ENCODE results near the gene CELSR1.

Gene CELSR1

DNA sequence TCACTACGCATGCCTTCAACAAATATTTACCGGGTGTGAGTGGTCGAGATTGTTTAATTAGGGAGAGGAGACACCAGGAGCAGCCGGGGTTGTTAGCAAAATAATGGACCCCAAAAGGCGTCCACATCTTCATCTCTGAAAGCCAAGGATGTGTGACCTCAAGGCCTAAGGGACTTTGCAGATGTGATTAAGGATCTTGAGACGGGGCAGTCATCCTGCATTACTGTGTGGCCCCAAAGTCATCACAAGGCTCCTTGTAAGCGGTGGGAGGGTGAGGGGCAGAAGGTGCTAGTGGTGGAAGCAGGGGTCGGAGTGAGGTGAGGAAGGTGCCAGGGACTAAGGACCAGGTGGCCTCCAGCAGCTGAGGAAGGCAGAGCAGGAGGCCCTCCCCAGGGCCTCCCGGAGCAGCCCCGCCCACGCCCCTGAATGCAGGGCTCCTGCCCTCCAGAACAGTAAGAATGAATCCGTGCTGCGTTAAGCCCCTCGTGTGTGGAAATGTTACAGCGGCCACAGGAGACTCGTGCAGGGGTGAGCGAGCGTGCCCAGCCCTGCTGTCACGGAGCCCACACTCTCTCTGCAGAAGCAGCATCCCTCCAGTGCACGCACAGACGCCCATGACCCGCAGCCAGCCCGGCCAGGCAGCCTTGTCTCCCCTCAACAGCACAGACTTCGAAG, 83.5 kb downstream of the CELSR1 start:
- Mint-ChIP-seq H3K27me3 (no peaks in the 10 kb centered on the region), H3K36me3 (ENCODE audit: low read depth) (no peaks in the 10 kb centered on the region), H3K4me1 (ENCODE audit: low read depth) (no peaks in the 10 kb centered on the region), H3K4me3 (no peak overlapping the region), H3K27ac (no peak overlapping the region), H3K9me3 (no peaks in the 10 kb centered on the region)
- no peak for DNase-seq

DNA sequence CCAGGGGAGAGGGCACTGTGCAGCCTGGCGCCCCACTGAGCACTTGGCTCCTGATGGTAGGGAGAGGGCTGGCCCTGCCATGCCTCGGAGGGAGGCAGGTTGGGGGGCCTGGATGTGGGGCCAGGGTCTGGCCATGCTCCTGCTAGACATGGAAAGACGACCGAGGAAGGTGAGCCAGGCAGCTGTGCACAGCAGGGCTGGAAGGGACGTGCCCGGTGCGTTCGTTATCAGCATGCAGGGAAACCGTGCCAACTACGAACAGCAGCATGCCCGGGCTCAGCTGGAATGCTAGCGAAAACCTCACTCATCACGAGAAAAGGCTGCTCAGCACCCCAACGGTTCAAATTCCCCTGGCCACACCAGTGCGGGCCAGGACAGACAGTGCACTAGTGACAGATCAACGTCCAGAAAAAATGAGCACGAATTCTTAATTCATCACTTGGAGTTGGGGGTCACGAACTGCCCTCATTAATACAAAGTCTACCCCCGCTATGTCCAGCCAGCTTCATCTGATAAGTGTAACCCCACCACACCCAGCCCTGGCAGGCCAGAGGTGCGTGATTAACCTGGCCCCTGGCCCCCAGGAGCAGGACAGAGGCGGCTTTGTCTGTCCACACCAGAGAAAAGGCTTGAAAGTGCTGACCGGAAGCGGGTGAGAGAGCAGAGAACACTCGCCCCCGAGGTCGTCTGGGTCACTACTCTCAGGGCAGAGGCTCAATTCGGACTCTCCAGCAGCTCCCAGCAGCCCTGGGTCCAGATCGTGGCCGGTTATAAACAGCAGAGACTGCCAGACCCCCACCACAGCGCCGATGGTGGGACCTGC, 84.2 kb downstream of the CELSR1 start:
- Mint-ChIP-seq H3K4me3 (no peak overlapping the region), H3K27ac (no peak overlapping the region), H3K4me1 (ENCODE audit: low read depth) (no peaks in the 10 kb centered on the region), H3K36me3 (ENCODE audit: low read depth) (no peaks in the 10 kb centered on the region), H3K9me3 (no peaks in the 10 kb centered on the region), H3K27me3 (peaks cover 4% of the 10 kb centered on the region)
- DNase-seq = no peak

DNA sequence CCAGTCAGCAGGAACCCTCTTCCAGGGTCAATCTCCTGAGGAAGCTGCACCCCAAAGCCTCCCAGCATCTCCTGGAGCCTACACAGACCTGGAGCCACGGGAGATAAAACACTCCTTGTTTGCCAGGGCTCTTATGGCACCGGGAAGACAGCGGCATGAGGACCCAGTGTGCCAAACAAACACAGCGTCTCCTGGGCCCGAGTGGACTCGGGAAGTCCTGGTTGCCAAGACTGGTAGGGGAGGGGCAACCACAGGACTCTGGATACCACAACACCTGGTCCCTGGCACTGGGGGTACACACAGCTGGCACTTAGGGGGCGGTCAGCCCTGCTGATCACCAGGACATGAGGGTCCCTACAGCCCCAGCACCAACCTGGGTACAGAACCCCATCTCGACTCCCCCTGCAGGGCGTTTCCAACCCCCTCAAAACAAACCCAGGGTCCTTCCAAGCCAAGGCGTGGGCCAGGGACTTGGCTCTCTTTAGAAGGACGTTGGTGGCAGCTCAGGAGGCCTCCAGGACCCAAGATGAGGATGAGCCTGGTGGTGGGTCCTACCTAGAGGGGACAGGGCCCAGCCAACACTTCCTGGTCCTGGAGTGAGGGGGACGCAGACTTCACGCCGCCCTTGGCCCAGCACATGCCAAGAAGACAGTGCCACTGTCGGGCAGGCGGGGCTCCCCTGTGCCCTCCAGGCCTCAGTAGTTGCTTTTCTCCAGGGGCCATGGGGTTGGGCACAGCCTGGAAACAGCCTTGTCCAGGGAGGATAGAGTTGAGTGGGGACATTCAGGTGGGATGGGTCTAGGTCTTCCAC, 85.0 kb downstream of the CELSR1 start:
- DNase-seq = no peak
- H3K27me3 Mint-ChIP-seq = peaks cover 4% of the 10 kb centered on the region
- H3K36me3 Mint-ChIP-seq (ENCODE audit: low read depth) = no peaks in the 10 kb centered on the region
- H3K27ac Mint-ChIP-seq = no peak overlapping the region
- H3K9me3 Mint-ChIP-seq = no peaks in the 10 kb centered on the region
- no peak overlapping the region for H3K4me3 Mint-ChIP-seq
- H3K4me1 Mint-ChIP-seq (ENCODE audit: low read depth) = no peaks in the 10 kb centered on the region

DNA sequence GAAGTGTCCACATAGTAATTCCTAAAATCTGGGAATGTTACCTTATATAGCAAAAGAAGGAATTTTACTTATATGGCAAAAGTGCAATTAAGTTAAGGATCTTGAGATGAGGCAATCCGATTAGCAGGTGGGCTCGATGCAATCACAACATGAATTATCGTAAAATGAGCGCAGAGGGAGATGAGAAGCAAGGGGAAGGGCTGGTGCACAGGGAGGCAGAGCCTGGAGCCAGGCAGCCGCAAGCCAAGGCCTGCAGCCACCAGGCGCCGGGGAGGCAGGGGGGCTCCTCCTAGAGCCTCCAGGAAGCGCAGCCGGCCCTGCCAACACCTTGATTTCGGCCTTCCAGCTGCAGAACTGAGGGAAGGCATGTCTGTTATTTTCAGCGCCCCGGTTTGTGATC, 85.7 kb downstream of the CELSR1 start:
- Mint-ChIP-seq H3K27ac (no peak overlapping the region), H3K4me3 (no peak overlapping the region), H3K27me3 (peaks cover 4% of the 10 kb centered on the region), H3K4me1 (ENCODE audit: low read depth) (no peaks in the 10 kb centered on the region), H3K9me3 (no peaks in the 10 kb centered on the region), H3K36me3 (ENCODE audit: low read depth) (no peaks in the 10 kb centered on the region)
- no peak for DNase-seq

DNA sequence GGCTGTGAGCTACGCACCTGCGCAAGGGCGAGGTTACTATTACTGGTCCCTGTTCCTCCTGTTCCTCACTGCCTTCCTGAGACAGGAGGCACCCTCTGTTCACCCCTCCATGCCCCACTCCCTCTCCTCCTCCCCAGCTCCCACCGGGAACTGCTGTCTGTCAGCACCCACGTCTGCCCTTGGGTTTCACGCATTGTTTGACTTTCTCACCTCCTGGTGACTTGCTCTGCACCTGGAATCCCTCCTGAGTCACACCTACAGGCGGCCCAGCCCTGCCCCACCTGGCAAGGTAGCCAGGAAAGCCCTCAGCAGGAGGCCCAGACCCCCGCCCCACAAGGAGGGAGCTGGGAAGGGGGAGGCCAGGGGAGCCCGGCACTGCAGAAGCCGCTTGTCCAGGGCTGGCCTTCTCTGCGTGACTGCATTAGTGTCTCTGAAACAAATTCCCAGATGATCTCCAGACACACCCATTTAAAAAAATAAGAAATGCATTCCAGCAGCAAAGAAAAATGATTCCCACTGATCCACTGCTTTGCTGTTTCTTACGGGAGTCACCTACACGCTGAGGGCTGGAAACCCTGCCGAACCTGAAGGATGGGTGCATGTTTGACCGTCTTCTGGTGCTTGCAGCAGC, 86.4 kb downstream of the CELSR1 start:
- H3K9me3 Mint-ChIP-seq = no peaks in the 10 kb centered on the region
- no peaks in the 10 kb centered on the region for H3K4me1 Mint-ChIP-seq (ENCODE audit: low read depth)
- no peak for DNase-seq
- H3K27ac Mint-ChIP-seq = no peak overlapping the region
- H3K27me3 Mint-ChIP-seq = peaks cover 4% of the 10 kb centered on the region
- H3K4me3 Mint-ChIP-seq = no peak overlapping the region
- H3K36me3 Mint-ChIP-seq (ENCODE audit: low read depth) = no peaks in the 10 kb centered on the region

DNA sequence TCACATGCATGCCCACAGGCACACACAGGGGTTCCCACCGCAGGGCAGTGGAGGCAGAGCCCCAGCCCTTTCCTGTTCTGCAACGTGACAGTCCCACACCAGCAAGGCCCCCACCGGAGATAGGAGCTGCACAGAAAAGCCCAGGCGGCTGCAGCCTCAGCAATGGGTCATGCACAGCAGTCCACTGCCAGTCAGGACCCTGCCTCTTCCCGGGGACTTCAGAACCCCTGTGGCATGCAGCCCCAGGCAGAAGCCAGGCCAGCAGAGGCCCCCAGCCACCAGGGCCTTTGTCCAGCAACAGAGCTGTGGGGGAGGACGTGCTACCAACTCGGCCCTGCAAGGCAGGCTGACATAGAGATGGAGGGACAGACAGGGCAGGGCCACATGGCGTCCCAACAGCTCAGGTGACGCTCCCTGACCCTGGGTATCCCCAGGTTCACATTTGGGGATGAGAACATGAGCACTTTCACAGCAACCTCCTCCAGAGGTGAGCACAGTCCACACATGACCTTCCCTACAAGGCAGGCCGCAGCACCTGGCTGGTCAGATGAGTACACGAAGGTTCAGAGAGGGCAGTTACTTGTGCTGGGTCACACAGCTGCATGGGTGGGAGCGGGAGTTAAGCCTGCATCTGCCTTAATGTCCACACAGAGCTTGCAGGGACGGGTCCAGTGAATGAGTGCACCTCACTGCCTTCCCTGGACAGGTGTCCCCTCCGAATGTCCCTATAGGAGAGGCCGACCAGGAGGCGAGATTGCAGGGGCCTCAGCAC, 87.3 kb downstream of the CELSR1 start:
- H3K9me3 Mint-ChIP-seq = no peaks in the 10 kb centered on the region
- no peak overlapping the region for H3K27ac Mint-ChIP-seq
- no peak overlapping the region for H3K4me3 Mint-ChIP-seq
- peaks cover 4% of the 10 kb centered on the region for H3K27me3 Mint-ChIP-seq
- H3K4me1 Mint-ChIP-seq (ENCODE audit: low read depth) = no peaks in the 10 kb centered on the region
- H3K36me3 Mint-ChIP-seq (ENCODE audit: low read depth) = no peaks in the 10 kb centered on the region
- DNase-seq = no peak

DNA sequence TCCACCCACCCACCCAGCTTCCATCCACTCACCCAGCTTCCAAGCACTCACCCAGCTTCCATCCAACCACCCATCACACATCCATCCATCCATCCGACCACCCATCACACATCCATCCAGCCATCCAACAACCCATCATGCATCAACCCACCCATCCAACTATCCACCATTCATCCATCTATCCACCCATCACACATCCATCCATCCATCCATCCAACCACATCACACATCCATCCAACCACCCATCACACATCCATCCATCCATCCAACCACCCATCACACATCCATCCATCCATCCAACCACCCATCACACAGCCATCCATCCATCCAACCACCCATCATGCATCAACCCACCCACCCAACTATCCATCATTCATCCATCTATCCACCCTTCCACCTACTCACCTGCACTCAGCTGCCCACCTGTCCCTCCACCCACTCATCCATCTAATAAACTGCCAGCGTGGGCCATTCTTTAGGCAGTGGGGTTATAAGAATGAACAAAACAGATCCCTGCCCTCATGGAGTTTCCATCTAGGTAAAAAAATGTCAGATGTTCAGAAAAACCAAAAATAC, 88.2 kb downstream of the CELSR1 start:
- Mint-ChIP-seq H3K9me3 (no peaks in the 10 kb centered on the region), H3K27ac (no peak overlapping the region), H3K27me3 (peaks cover 4% of the 10 kb centered on the region), H3K4me1 (ENCODE audit: low read depth) (no peaks in the 10 kb centered on the region), H3K36me3 (ENCODE audit: low read depth) (no peaks in the 10 kb centered on the region), H3K4me3 (no peak overlapping the region)
- DNase-seq = no peak

DNA sequence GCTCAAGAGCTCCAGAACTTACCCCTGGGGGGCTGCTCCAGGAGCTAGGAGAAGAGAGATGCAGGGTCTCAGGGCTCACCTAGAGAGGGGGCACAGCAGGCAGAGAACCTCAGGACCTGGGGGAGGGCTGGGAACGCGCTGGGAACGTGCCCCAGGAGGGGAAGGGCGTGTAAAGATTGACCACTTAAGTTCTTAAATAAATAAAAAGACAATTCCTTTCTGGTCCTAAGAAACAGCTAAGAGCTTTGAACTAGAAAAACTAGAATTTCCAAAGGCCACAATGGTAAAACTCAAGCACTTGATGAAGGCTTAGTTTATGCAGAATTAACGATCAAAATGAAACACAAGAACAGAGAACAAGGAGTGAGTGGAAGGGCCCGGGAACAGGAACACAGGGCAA, 89.1 kb downstream of the CELSR1 start:
- H3K4me3 Mint-ChIP-seq = no peak overlapping the region

DNA sequence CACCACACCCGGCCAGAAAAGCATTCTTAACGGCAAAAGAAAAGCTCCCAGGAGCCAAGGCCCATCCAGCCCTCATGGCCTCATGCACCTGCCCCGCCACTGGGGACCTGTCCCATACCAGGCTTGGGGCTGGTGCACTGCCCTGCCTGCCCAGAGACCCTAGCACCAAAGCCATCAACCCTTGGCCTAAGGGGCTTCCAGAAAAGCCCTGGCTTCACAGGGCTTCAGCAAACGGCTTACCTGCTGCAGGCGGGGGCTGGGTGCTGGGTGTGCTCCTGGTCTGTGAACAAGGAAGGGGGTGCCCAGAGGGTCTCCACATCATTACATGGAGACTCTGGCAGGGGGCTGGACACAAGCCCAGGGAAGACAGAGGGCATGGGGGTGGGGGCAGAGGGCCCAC, 89.5 kb downstream of the CELSR1 start:
- Mint-ChIP-seq H3K9me3 (no peaks in the 10 kb centered on the region), H3K27me3 (peaks cover 4% of the 10 kb centered on the region), H3K36me3 (ENCODE audit: low read depth) (no peaks in the 10 kb centered on the region), H3K4me1 (ENCODE audit: low read depth) (no peaks in the 10 kb centered on the region), H3K27ac (no peak overlapping the region), H3K4me3 (no peak overlapping the region)
- no peak for DNase-seq

More for the DNA sequence above, 89.1 kb downstream of the CELSR1 start:
- Mint-ChIP-seq H3K27me3 (peaks cover 4% of the 10 kb centered on the region), H3K36me3 (ENCODE audit: low read depth) (no peaks in the 10 kb centered on the region), H3K9me3 (no peaks in the 10 kb centered on the region), H3K4me1 (ENCODE audit: low read depth) (no peaks in the 10 kb centered on the region), H3K27ac (no peak overlapping the region)
- DNase-seq = no peak

DNA sequence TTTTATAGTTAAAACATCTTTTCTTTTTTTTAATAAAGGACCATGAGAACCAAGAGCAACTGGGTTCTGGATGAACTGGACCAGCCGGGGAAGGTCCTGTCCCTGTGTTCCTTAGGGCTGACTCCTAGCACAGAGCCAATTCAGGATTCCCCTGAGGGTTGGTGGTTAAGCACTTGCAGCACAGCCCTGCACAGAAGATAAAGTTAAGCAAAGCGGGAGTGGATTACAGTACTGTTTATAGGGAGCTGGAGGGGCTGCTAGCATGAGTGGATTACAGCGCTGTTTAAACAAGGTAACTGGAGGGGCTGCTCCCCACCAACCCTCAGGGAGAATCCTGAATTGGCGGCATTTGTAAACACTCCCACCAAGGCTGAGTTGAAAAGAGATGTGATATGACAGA, 90.6 kb downstream of the CELSR1 start:
- Mint-ChIP-seq H3K27me3 (peaks cover 4% of the 10 kb centered on the region), H3K4me1 (ENCODE audit: low read depth) (no peaks in the 10 kb centered on the region), H3K27ac (no peak overlapping the region), H3K9me3 (no peaks in the 10 kb centered on the region), H3K4me3 (no peak overlapping the region), H3K36me3 (ENCODE audit: low read depth) (no peaks in the 10 kb centered on the region)
- no peak for DNase-seq

DNA sequence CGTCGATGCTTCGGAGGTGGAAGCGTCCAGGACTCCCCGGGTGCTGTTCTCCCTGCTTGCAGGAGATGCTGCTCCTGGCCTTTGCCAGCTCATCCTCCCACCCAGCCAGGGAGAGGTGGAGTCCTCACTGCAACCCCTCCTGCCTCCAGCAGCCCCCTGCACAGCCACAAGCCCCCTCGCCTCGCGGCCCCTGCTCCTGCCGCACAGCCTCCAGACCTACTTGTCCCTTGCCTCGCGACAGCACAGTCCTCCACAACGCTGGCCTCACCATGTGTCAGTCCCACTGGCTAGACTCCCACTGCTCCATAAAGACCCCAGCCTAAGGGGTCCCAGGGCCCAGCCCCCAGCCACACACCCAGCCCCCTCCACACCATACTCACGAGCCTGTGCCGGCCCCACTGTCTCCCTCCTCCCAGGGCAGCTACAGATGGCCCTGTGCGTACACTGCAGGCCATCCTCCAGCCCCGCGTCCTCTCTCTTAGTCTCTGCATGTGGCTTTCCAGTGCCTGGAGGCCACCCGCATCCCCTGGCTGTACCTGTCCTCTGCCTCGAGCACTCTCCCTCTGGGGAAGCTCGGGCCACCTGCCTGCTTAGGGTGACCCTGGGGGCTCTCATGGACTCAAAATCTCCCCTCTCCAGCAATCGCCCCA, 91.5 kb downstream of the CELSR1 start:
- H3K36me3 Mint-ChIP-seq (ENCODE audit: low read depth) = no peaks in the 10 kb centered on the region
- H3K4me3 Mint-ChIP-seq = no peak overlapping the region
- no peak for DNase-seq
- no peaks in the 10 kb centered on the region for H3K4me1 Mint-ChIP-seq (ENCODE audit: low read depth)
- no peaks in the 10 kb centered on the region for H3K9me3 Mint-ChIP-seq
- no peak overlapping the region for H3K27ac Mint-ChIP-seq
- peaks cover 4% of the 10 kb centered on the region for H3K27me3 Mint-ChIP-seq

DNA sequence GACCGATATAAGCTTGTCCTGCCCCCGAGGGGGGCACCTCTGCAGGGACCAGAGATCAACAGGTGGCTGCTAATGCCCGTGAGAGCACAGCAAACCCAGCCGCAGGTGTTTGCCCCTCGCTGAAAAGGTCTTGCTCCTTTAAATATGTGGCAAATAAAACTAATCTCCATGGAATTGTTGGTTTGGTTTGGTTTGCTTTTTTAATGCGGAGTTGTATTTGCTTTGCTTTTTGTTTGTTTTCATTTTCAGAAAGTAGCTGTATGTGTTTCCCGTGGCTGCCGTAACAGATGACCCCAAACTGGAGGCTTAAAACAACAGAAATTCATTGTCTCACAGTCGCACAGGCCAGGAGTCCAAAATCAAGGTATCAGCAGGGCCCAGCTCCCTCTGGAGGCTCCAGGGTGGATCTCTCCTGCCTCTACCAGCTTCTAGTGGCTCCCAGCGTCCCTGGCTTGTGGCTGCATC, 93.0 kb downstream of the CELSR1 start:
- H3K36me3 Mint-ChIP-seq (ENCODE audit: low read depth) = no peaks in the 10 kb centered on the region
- DNase-seq = no peak
- no peaks in the 10 kb centered on the region for H3K9me3 Mint-ChIP-seq
- no peak overlapping the region for H3K27ac Mint-ChIP-seq
- no peak overlapping the region for H3K4me3 Mint-ChIP-seq
- peaks cover 4% of the 10 kb centered on the region for H3K27me3 Mint-ChIP-seq
- no peaks in the 10 kb centered on the region for H3K4me1 Mint-ChIP-seq (ENCODE audit: low read depth)

DNA sequence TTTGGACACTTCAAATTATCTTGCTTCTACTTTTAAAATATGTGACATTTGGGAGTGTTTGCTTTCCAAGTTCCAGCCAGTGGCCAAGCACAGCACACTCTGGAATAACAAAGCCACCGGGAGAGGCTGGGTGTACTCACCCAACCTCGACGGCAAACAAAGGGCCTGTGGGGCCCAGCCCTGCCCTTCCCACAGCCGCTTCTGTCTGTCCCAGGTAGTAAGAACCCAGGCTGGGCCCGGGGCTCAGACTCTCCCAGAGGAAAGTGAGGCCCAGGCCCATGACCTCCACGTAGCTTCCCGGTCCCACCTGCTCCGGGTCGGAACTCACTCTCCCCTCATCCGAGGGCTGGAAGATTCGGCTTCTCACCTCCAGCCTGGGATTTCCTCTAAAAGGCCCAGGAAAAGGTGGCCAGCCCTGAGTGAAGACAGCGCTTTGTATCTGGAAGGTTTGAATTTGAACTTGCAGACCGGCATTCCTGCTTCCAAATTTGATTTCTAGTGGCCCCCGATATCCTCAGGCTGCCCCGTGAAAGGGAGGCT, 93.5 kb downstream of the CELSR1 start:
- no peaks in the 10 kb centered on the region for H3K9me3 Mint-ChIP-seq
- H3K36me3 Mint-ChIP-seq (ENCODE audit: low read depth) = no peaks in the 10 kb centered on the region
- H3K4me3 Mint-ChIP-seq = no peak overlapping the region
- no peak overlapping the region for H3K27ac Mint-ChIP-seq
- H3K4me1 Mint-ChIP-seq (ENCODE audit: low read depth) = no peaks in the 10 kb centered on the region
- peaks cover 4% of the 10 kb centered on the region for H3K27me3 Mint-ChIP-seq
- DNase-seq = no peak
